Liver (tissue), 3 donors: ENCODE measurements around the gene NSL1.

Source experiments
- FOXA1 ChIP-seq: IDR thresholded peaks from 2 replicates; pipeline ENCODE4 v1.6.1; 2016; ENCODE audit warnings: antibody characterized with exemption
- TAF1 ChIP-seq: conservative IDR thresholded peaks from 2 replicates; pipeline ENCODE4 v1.6.1; 2016; ENCODE audit warnings: antibody characterized with exemption, mild to moderate bottlenecking
- YY1 ChIP-seq: IDR thresholded peaks from 2 replicates; pipeline ENCODE4 v1.6.1; 2016; ENCODE audit warnings: antibody characterized with exemption, mild to moderate bottlenecking
- TF ChIP-seq, protein P1 (sequence below): IDR thresholded peaks from 2 replicates; pipeline ENCODE4 v1.6.1; 2016; ENCODE audit warnings: antibody characterized with exemption
- TF ChIP-seq, protein P2 (sequence below): fragments of 150-350 bp; IDR thresholded peaks from 2 replicates; pipeline ENCODE4 v1.5.1; 2017; ENCODE audit warnings: improper control_type of control experiment, low read depth, low read length; ENCODE audit not compliant: missing input control
- TF ChIP-seq, protein P3 (sequence below): IDR thresholded peaks from 2 replicates; pipeline ENCODE4 v1.6.1; 2016; ENCODE audit warnings: antibody characterized with exemption
- TF ChIP-seq, protein P4 (sequence below): IDR thresholded peaks from 2 replicates; pipeline ENCODE4 v1.6.1; 2016; ENCODE audit warnings: antibody characterized with exemption, mild to moderate bottlenecking
- donor health status: healthy.
- donor health status: healthy.

DNA sequence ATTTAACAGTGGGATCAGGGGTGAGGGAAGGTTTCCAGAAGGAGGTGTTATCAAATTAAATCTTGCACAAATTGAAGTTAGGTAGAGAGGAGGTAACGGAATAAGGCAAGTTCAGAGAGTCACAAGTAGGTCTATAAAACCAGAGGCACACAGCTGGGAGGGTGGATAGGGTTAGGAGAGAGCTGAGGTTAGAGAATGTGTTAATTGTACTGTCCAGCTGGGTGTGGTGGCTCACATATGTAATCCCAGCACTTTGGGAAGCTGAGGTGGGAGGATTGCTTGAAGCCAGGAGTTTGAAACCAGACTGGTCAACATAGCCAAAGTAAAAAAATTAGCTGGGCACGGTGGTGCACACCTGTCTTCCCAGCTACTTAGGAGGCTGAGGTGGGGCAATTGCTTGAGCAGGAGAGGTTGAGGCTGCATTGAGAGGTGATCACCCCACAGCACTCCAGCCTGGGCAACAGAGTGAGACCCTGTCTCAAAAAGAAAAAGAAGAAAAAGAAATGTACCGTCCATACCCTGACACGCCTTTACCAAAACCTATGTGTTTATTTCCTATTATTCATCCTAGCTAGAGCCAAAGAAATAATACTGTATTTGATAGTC, 35.7 kb upstream of the NSL1 start:
- TF ChIP-seq YY1: no peak
- TF ChIP-seq TAF1: no peak
- TF ChIP-seq, protein P1, sequence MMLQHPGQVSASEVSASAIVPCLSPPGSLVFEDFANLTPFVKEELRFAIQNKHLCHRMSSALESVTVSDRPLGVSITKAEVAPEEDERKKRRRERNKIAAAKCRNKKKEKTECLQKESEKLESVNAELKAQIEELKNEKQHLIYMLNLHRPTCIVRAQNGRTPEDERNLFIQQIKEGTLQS: no peak
- TF ChIP-seq, protein P2, sequence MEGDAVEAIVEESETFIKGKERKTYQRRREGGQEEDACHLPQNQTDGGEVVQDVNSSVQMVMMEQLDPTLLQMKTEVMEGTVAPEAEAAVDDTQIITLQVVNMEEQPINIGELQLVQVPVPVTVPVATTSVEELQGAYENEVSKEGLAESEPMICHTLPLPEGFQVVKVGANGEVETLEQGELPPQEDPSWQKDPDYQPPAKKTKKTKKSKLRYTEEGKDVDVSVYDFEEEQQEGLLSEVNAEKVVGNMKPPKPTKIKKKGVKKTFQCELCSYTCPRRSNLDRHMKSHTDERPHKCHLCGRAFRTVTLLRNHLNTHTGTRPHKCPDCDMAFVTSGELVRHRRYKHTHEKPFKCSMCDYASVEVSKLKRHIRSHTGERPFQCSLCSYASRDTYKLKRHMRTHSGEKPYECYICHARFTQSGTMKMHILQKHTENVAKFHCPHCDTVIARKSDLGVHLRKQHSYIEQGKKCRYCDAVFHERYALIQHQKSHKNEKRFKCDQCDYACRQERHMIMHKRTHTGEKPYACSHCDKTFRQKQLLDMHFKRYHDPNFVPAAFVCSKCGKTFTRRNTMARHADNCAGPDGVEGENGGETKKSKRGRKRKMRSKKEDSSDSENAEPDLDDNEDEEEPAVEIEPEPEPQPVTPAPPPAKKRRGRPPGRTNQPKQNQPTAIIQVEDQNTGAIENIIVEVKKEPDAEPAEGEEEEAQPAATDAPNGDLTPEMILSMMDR: no peak
- TF ChIP-seq, protein P3, sequence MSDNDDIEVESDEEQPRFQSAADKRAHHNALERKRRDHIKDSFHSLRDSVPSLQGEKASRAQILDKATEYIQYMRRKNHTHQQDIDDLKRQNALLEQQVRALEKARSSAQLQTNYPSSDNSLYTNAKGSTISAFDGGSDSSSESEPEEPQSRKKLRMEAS: no peak
- TF ChIP-seq FOXA1: no peak
- TF ChIP-seq, protein P4, sequence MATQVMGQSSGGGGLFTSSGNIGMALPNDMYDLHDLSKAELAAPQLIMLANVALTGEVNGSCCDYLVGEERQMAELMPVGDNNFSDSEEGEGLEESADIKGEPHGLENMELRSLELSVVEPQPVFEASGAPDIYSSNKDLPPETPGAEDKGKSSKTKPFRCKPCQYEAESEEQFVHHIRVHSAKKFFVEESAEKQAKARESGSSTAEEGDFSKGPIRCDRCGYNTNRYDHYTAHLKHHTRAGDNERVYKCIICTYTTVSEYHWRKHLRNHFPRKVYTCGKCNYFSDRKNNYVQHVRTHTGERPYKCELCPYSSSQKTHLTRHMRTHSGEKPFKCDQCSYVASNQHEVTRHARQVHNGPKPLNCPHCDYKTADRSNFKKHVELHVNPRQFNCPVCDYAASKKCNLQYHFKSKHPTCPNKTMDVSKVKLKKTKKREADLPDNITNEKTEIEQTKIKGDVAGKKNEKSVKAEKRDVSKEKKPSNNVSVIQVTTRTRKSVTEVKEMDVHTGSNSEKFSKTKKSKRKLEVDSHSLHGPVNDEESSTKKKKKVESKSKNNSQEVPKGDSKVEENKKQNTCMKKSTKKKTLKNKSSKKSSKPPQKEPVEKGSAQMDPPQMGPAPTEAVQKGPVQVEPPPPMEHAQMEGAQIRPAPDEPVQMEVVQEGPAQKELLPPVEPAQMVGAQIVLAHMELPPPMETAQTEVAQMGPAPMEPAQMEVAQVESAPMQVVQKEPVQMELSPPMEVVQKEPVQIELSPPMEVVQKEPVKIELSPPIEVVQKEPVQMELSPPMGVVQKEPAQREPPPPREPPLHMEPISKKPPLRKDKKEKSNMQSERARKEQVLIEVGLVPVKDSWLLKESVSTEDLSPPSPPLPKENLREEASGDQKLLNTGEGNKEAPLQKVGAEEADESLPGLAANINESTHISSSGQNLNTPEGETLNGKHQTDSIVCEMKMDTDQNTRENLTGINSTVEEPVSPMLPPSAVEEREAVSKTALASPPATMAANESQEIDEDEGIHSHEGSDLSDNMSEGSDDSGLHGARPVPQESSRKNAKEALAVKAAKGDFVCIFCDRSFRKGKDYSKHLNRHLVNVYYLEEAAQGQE: no peak
